ENCODE measurements around the gene RALGPS2. TPM values are rescaled to one million over a fixed set of nuclear protein-coding genes. Genes with fewer than 3 reads are reported as not detected.

RALGPS2 gene
- total and polyA plus RNA-seq, 2 donors from 2014 or later: 3.6 to 32.8 TPM

- no peak for DNase-seq
- FAIRE-seq: no peak
- H3K27me3 ChIP-seq (ENCODE audit: control insufficient read depth, insufficient read depth, low read length): no peaks in the 10 kb centered on the region
- no peaks in the 10 kb centered on the region for H3K36me3 ChIP-seq (ENCODE audit: control insufficient read depth in 2 of 3, insufficient read depth in 3 of 3, low read length in 3 of 3)
- no peak overlapping the region for H3K9ac ChIP-seq (ENCODE audit: low read length in 3 of 3)
- H3K4me1 ChIP-seq (ENCODE audit: control insufficient read depth in 2 of 3, insufficient read depth in 2 of 3, low read depth in 1 of 3, low read length in 3 of 3): peaks cover 0 to 4% (median under 1%) of the 10 kb centered on the region in 3 donors
- H3K9me3 ChIP-seq (ENCODE audit: control insufficient read depth in 2 of 3, insufficient read depth in 1 of 3, low read length in 3 of 3): no peaks in the 10 kb centered on the region
- TF ChIP-seq CTCF (IDR thresholded peaks at IDR 0.05; ENCODE audit: borderline replicate concordance, extremely low read depth, insufficient read depth): no peak
- H3K27ac ChIP-seq (ENCODE audit: low read depth in 2 of 2, low read length in 2 of 2): no peak overlapping the region
- H3K4me3 ChIP-seq (ENCODE audit: low read length in 3 of 3): no peak overlapping the region
- intact Hi-C loops (cut with DNase I): no loop called here
Observed at GRCh38 chr1:178877896-178878295, 152.9 kb downstream of the RALGPS2 start.

DNA sequence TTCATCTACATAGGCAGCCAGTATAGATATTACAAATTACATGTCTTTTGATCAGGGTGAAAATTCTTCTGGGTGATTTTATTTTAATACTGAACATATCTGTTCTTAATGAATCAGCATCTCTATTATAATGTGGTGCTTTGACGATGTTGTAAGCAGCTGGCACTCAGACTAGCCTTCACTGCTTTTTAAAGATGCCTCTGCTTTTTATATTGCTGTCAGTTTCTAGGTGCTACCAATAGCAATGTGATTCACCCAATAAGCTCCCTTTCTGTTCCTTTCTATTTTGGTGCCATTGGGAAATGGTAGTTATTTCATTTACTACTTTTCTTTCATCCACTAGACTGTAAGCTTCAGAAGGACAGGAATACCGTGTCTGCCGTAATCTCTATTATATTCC lies 156.9 kb downstream of the RALGPS2 start:
- no peaks in the 10 kb centered on the region for H3K9me3 ChIP-seq (ENCODE audit: control insufficient read depth in 2 of 3, insufficient read depth in 1 of 3, low read length in 3 of 3)
- H3K9ac ChIP-seq (ENCODE audit: low read length in 3 of 3): no peak overlapping the region
- H3K36me3 ChIP-seq (ENCODE audit: control insufficient read depth in 2 of 3, insufficient read depth in 3 of 3, low read length in 3 of 3): no peaks in the 10 kb centered on the region
- H3K4me1 ChIP-seq (ENCODE audit: control insufficient read depth in 2 of 3, insufficient read depth in 2 of 3, low read depth in 1 of 3, low read length in 3 of 3): no peaks in the 10 kb centered on the region
- DNase-seq (no peak), FAIRE-seq (no peak)
- H3K27ac ChIP-seq (ENCODE audit: low read depth in 2 of 2, low read length in 2 of 2): no peak overlapping the region
- no peaks in the 10 kb centered on the region for H3K27me3 ChIP-seq (ENCODE audit: control insufficient read depth, insufficient read depth, low read length)
- H3K4me3 ChIP-seq (ENCODE audit: low read length in 3 of 3): no peak overlapping the region
- no peak for TF ChIP-seq CTCF (IDR thresholded peaks at IDR 0.05; ENCODE audit: borderline replicate concordance, extremely low read depth, insufficient read depth)
- intact Hi-C loops (cut with DNase I): no loop called here

- no peak overlapping the region for H3K27ac ChIP-seq (ENCODE audit: low read depth in 2 of 2, low read length in 2 of 2)
- DNase-seq: no peak
- H3K36me3 ChIP-seq (ENCODE audit: control insufficient read depth in 2 of 3, insufficient read depth in 3 of 3, low read length in 3 of 3): peaks cover 0 to 9% (median 2%) of the 10 kb centered on the region in 3 donors
- no peak for TF ChIP-seq CTCF (IDR thresholded peaks at IDR 0.05; ENCODE audit: borderline replicate concordance, extremely low read depth, insufficient read depth)
- H3K9ac ChIP-seq (ENCODE audit: low read length in 3 of 3): no peak overlapping the region
- H3K27me3 ChIP-seq (ENCODE audit: control insufficient read depth, insufficient read depth, low read length): no peaks in the 10 kb centered on the region
- FAIRE-seq: no peak
- H3K9me3 ChIP-seq (ENCODE audit: control insufficient read depth in 2 of 3, insufficient read depth in 1 of 3, low read length in 3 of 3): no peaks in the 10 kb centered on the region
- no peaks in the 10 kb centered on the region for H3K4me1 ChIP-seq (ENCODE audit: control insufficient read depth in 2 of 3, insufficient read depth in 2 of 3, low read depth in 1 of 3, low read length in 3 of 3)
- intact Hi-C loops (cut with DNase I): no loop called here
- H3K4me3 ChIP-seq (ENCODE audit: low read length in 3 of 3): no peak overlapping the region
Observed at GRCh38 chr1:178885869-178886268, 160.8 kb downstream of the RALGPS2 start.

DNA sequence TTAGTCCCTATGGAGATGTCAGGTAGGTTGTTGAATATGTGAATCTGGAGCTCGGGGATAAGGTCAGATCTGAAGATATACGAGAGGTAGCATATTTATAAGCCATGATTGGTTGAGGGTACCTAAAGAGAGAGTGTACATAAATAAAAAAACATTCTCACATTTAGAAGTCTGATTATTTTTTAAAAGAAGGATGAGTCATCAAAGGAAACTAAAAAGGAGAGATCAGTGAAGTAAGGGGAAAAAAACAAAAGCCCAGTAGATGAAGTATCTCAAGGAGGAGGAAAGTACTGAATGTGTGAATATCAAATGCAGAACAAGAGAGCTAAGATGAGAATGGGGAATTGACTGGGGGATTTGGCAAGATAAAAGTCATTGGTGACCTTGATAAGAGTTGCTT lies 161.5 kb downstream of the RALGPS2 start:
- H3K36me3 ChIP-seq (ENCODE audit: control insufficient read depth in 2 of 3, insufficient read depth in 3 of 3, low read length in 3 of 3): peaks cover 0 to 9% (median 2%) of the 10 kb centered on the region in 3 donors
- DNase-seq: no peak

More for the DNA sequence above, 161.5 kb downstream of the RALGPS2 start:
- Histone ChIP-seq H3K4me3 (ENCODE audit: low read length in 3 of 3) (no peak overlapping the region), H3K27ac (ENCODE audit: low read depth in 2 of 2, low read length in 2 of 2) (no peak overlapping the region), H3K4me1 (ENCODE audit: control insufficient read depth in 2 of 3, insufficient read depth in 2 of 3, low read depth in 1 of 3, low read length in 3 of 3) (no peaks in the 10 kb centered on the region), H3K9ac (ENCODE audit: low read length in 3 of 3) (no peak overlapping the region), H3K9me3 (ENCODE audit: control insufficient read depth in 2 of 3, insufficient read depth in 1 of 3, low read length in 3 of 3) (no peaks in the 10 kb centered on the region), H3K27me3 (ENCODE audit: control insufficient read depth, insufficient read depth, low read length) (no peaks in the 10 kb centered on the region)
- TF ChIP-seq CTCF (IDR thresholded peaks at IDR 0.05; ENCODE audit: borderline replicate concordance, extremely low read depth, insufficient read depth): no peak
- FAIRE-seq: no peak
- intact Hi-C loops (cut with DNase I): no loop called here
